H1 (cell line): Measurements from ENCODE around the gene CSGALNACT2. TPM values are rescaled to one million over a fixed set of nuclear protein-coding genes. Genes with fewer than 3 reads are reported as not detected.

Source experiments
- CTCF ChIA-PET: fragments of 300-600 bp; sonication (Branson Sonifier 250); formaldehyde crosslinking; loops from one replicate; lab custom pipeline; 2021; ENCODE audit not compliant: partially characterized antibody; lab: Charles Lee
- POLR2A ChIA-PET: fragments of 300-600 bp; sonication (Branson Sonifier 250); formaldehyde crosslinking; loops from one replicate; lab custom pipeline; 2021; ENCODE audit warnings: inconsistent platforms; ENCODE audit not compliant: partially characterized antibody; lab: Charles Lee
- DNase-seq, 2 experiments: peaks; one replicate each; pipeline versions ENCODE4 v3.0.0 to v3.0.0-alpha.2; 2010 to 2022; ENCODE audit warnings: low spot score in 2 of 2, low read depth in 1 of 2, mixed read lengths in 1 of 2
- FAIRE-seq: peaks from 2 replicates; lab custom pipeline; 2011; peaks lifted over from hg19 to GRCh38; lab: Jason Lieb, UNC
- H2AFZ ChIP-seq: 2 replicates; pipeline ENCODE4 v1.8.1; 2012; ENCODE audit warnings: low read length, inconsistent platforms
- H2AK5ac ChIP-seq: 2 replicates; pipeline ENCODE4 v1.6.1; 2013; ENCODE audit warnings: low read depth, low read length
- H2BK120ac ChIP-seq: replicated peaks from 2 replicates; pipeline ENCODE3; 2013; ENCODE audit warnings: low read depth, low read length, inconsistent platforms
- H2BK12ac ChIP-seq: 2 replicates; pipeline ENCODE4 v1.6.1; 2013; ENCODE audit warnings: low read depth, low read length
- H2BK15ac ChIP-seq: 2 replicates; pipeline ENCODE4 v1.6.1; 2013; ENCODE audit warnings: low read length
- H2BK20ac ChIP-seq: 2 replicates; pipeline ENCODE4 v1.6.1; 2013; ENCODE audit warnings: low read length
- H2BK5ac ChIP-seq: 2 replicates; pipeline ENCODE4 v1.6.1; 2013; ENCODE audit warnings: low read depth, low read length
- H3K14ac ChIP-seq: 2 replicates; pipeline ENCODE4 v1.6.1; 2013; ENCODE audit warnings: inconsistent platforms; ENCODE audit not compliant: insufficient read length
- H3K18ac ChIP-seq: 2 replicates; pipeline ENCODE4 v1.6.1; 2013; ENCODE audit warnings: low read length; ENCODE audit errors: extremely low read depth
- H3K23ac ChIP-seq: 2 replicates; pipeline ENCODE4 v1.6.1; 2013; ENCODE audit warnings: inconsistent platforms; ENCODE audit not compliant: insufficient read length
- H3K23me2 ChIP-seq: 2 replicates; pipeline ENCODE4 v1.6.1; 2013; ENCODE audit warnings: low read depth, low read length
- H3K27ac ChIP-seq: 2 replicates; pipeline ENCODE4 v1.6.1; 2011; ENCODE audit warnings: low read depth, low read length, inconsistent platforms
- H3K27me3 ChIP-seq, 4 experiments: replicated peaks in 1 of 4; 1 replicate in 1 of 4; 2 replicates in 3 of 4; pipeline versions ENCODE4 v1.6.1 to v1.8.1; 2011 to 2013; ENCODE audit warnings: low read length in 3 of 4, mild to moderate bottlenecking in 3 of 4, inconsistent platforms in 2 of 4, mixed read lengths in 2 of 4, moderate library complexity in 1 of 4; ENCODE audit not compliant: control insufficient read depth in 3 of 4, insufficient read depth in 3 of 4; ENCODE audit errors: extremely low read depth in 1 of 4
- H3K36me3 ChIP-seq, 4 experiments: 2 replicates each; pipeline versions ENCODE4 v1.6.1 to v1.8.1; 2011 to 2013; ENCODE audit warnings: mild to moderate bottlenecking in 4 of 4, low read length in 3 of 4, moderate library complexity in 2 of 4, control low read depth in 1 of 4, inconsistent platforms in 1 of 4; ENCODE audit not compliant: insufficient read depth in 4 of 4, control insufficient read depth in 2 of 4
- H3K4ac ChIP-seq: replicated peaks from 2 replicates; pipeline ENCODE3; 2013; ENCODE audit warnings: low read length, low read depth, mixed read lengths, inconsistent platforms; ENCODE audit not compliant: insufficient read length
- H3K4me1 ChIP-seq, 4 experiments: replicated peaks in 1 of 4; 1 replicate in 1 of 4; 2 replicates in 3 of 4; pipeline versions ENCODE4 v1.6.1 to v1.8.1; 2011 to 2013; ENCODE audit warnings: low read length in 3 of 4, inconsistent platforms in 2 of 4, mixed read lengths in 1 of 4; ENCODE audit not compliant: insufficient read depth in 4 of 4, control insufficient read depth in 3 of 4
- H3K4me2 ChIP-seq, 2 experiments: 2 replicates each; pipeline versions ENCODE4 v1.6.1 to v1.8.1; 2011 to 2013; ENCODE audit warnings: low read depth in 2 of 2, low read length in 2 of 2, control low read depth in 1 of 2, inconsistent platforms in 1 of 2, mild to moderate bottlenecking in 1 of 2; ENCODE audit not compliant: insufficient read depth in 1 of 2
- H3K4me3 ChIP-seq, 4 experiments: fragments of 200-600, 300-600 bp in 1 of 4; sonication (generic), shearing (Covaris generic), sonication (Bioruptor Twin) in 1 of 4; 2 replicates each; pipeline versions ENCODE4 v1.5.1 to v1.8.1; 2011 to 2016; ENCODE audit warnings: low read length in 4 of 4, low read depth in 3 of 4, control low read depth in 2 of 4, inconsistent platforms in 2 of 4, mild to moderate bottlenecking in 2 of 4, mixed read lengths in 1 of 4, moderate library complexity in 1 of 4; ENCODE audit not compliant: insufficient read depth in 2 of 4; ENCODE audit errors: extremely low read depth in 1 of 4
- H3K56ac ChIP-seq: replicated peaks from 2 replicates; pipeline ENCODE3; 2013; ENCODE audit warnings: low read depth, mild to moderate bottlenecking, mixed read lengths, low read length, inconsistent platforms; ENCODE audit not compliant: insufficient read length
- H3K79me1 ChIP-seq: 2 replicates; pipeline ENCODE4 v1.6.1; 2013; ENCODE audit warnings: low read depth, low read length, control low read depth
- H3K79me2 ChIP-seq, 2 experiments: 2 replicates each; pipeline versions ENCODE4 v1.6.1 to v1.8.1; 2012 to 2013; ENCODE audit warnings: low read length in 2 of 2, mild to moderate bottlenecking in 2 of 2, inconsistent platforms in 1 of 2; ENCODE audit not compliant: insufficient read depth in 2 of 2, control insufficient read depth in 1 of 2
- H3K9ac ChIP-seq, 4 experiments: replicated peaks in 1 of 4; 1 replicate in 1 of 4; 2 replicates in 3 of 4; pipeline versions ENCODE4 v1.6.1 to v1.8.1; 2011 to 2013; ENCODE audit warnings: low read depth in 3 of 4, low read length in 3 of 4, control low read depth in 2 of 4, mild to moderate bottlenecking in 2 of 4, moderate library complexity in 2 of 4, inconsistent platforms in 1 of 4; ENCODE audit errors: extremely low read depth in 1 of 4
- H3K9me3 ChIP-seq, 2 experiments: 2 replicates each; pipeline versions ENCODE4 v1.6.1 to v1.8.1; 2012 to 2013; ENCODE audit warnings: mild to moderate bottlenecking in 2 of 2, moderate library complexity in 2 of 2, control low read depth in 1 of 2, inconsistent platforms in 1 of 2, low read depth in 1 of 2, low read length in 1 of 2, mixed read lengths in 1 of 2; ENCODE audit not compliant: insufficient read depth in 2 of 2
- H4K20me1 ChIP-seq, 2 experiments: replicated peaks in 1 of 2; 2 replicates each; pipeline versions ENCODE3 to v1.8.1; 2011 to 2013; ENCODE audit warnings: inconsistent platforms in 2 of 2, low read length in 2 of 2, mild to moderate bottlenecking in 1 of 2; ENCODE audit not compliant: insufficient read depth in 2 of 2, control insufficient read depth in 1 of 2
- H4K5ac ChIP-seq: 2 replicates; pipeline ENCODE4 v1.6.1; 2013; ENCODE audit warnings: low read length, low read depth, mixed read lengths, inconsistent platforms; ENCODE audit not compliant: insufficient read length
- H4K8ac ChIP-seq: 2 replicates; pipeline ENCODE4 v1.8.0; 2013; ENCODE audit warnings: mild to moderate bottlenecking, moderate library complexity, low read length, inconsistent platforms; ENCODE audit not compliant: insufficient read depth; ENCODE audit errors: extremely low read depth
- H4K91ac ChIP-seq: replicated peaks from 2 replicates; pipeline ENCODE3; 2013; ENCODE audit warnings: low read length, mixed read lengths, inconsistent platforms; ENCODE audit not compliant: insufficient read length
- ATF2 ChIP-seq: IDR thresholded peaks from 2 replicates; pipeline ENCODE4 v1.6.1; 2012; ENCODE audit warnings: low read length, inconsistent platforms
- SRF ChIP-seq: IDR thresholded peaks from 2 replicates; pipeline ENCODE4 v1.6.1; 2011; ENCODE audit warnings: mild to moderate bottlenecking, low read depth, low read length, moderate library complexity
- WGBS, 2 experiments: shearing (Covaris generic) in 1 of 2; methylation state at CpG; one replicate each; pipeline versions ENCODE4 v1.1.6 to v1.1.7; 2013 to 2015; ENCODE audit warnings: low lambda C conversion rate in 2 of 2, mixed read lengths in 2 of 2, inconsistent platforms in 1 of 2, low coverage in 1 of 2, missing lambda C conversion rate in 1 of 2; ENCODE audit not compliant: insufficient replicate concordance in 2 of 2, insufficient coverage in 1 of 2, insufficient read length in 1 of 2; ENCODE audit errors: extremely low coverage in 1 of 2, missing lambda C conversion rate in 1 of 2; 5-methylcytosine and 5-hydroxymethylcytosine counted together
- polyA plus RNA-seq, 7 experiments: library from polyadenylated mRNA; depleted of rRNA in 3 of 7; stranded (reverse) in 5 of 7; unstranded in 2 of 7; fragments of >200 nt in 5 of 7; fragments of 200-250 nt in 2 of 7; gene quantifications; 1 replicate in 5 of 7; 2 replicates in 1 of 7; 4 replicates in 1 of 7; pipeline versions ENCODE4 v1.2.1 to v1.2.3, GENCODE V29; 2011 to 2013; ENCODE audit warnings: missing spikeins in 2 of 7, mixed read lengths in 2 of 7
- total RNA-seq: library from RNA; stranded (reverse); fragmentation: NEBNext Ultra II Directional; extraction: Animal tissue kit (Norgen Biotek cat#: 25700); gene quantifications from 2 replicates; pipeline ENCODE4 v1.2.1, GENCODE V29; 2021

Gene CSGALNACT2
- total and polyA plus RNA-seq, 2 of the 8 experiments (the other 6 are each of a cell fraction or from before 2014, with no cell fraction given), result 2.6 to 5.3 TPM

- TF ChIP-seq ATF2 (no peak), SRF (no peak)
- TF ChIP-seq, all 59 proteins: peak for 0
- no peaks in the 10 kb centered on the region for H3K27me3 ChIP-seq
- no peaks in the 10 kb centered on the region for H3K9me3 ChIP-seq
- no peak overlapping the region for H2AFZ ChIP-seq
- FAIRE-seq, result no peak
- H3K4me3 ChIP-seq, result no peak overlapping the region
- H2BK5ac ChIP-seq, result no peak overlapping the region
- H2BK12ac ChIP-seq, result no peak overlapping the region
- H3K9ac ChIP-seq, result no peak overlapping the region
- no peak overlapping the region for H3K14ac ChIP-seq
- H3K79me1 ChIP-seq, result no peaks in the 10 kb centered on the region
- H3K56ac ChIP-seq, result no peak overlapping the region
- no peak overlapping the region for H3K4me2 ChIP-seq
- no peak overlapping the region for H2BK120ac ChIP-seq
- H3K79me2 ChIP-seq, result no peaks in the 10 kb centered on the region
- no peaks in the 10 kb centered on the region for H4K20me1 ChIP-seq
- H2BK15ac ChIP-seq, result no peak overlapping the region
- H4K5ac ChIP-seq, result no peak overlapping the region
- ChIA-PET CTCF (interaction anchor here (0.7 kb wide), 1 partner anchor 68 kb away, joined by 3 read pairs; no protein-coding TSS in a partner anchor), POLR2A (interaction anchor here (0.6 kb wide), 1 partner anchor 77 kb away, joined by 4 read pairs; no protein-coding TSS in a partner anchor)
- H3K23me2 ChIP-seq, result no peaks in the 10 kb centered on the region
- H3K23ac ChIP-seq, result no peak overlapping the region
- H3K4ac ChIP-seq, result no peak overlapping the region
- H2AK5ac ChIP-seq, result no peak overlapping the region
- no peak overlapping the region for H4K8ac ChIP-seq
- no peak overlapping the region for H2BK20ac ChIP-seq
- no peak overlapping the region for H3K27ac ChIP-seq
- H3K36me3 ChIP-seq, result peaks cover 0 to 4% (median 0%) of the 10 kb centered on the region in 4 experiments; a peak in 1 of 8 replicates
- DNase-seq, result no peak
- H3K18ac ChIP-seq, result no peak overlapping the region
- WGBS, 2 experiments, result 89% methylated on average over 3 of the region's 3 CpGs; no CpG with 5 or more reads in 1 of the 2 experiments
- no peak overlapping the region for H4K91ac ChIP-seq
- no peaks in the 10 kb centered on the region for H3K4me1 ChIP-seq
Observed at GRCh38 chr10:43187213-43187612, 49.0 kb downstream of the CSGALNACT2 start.
